Erythroblast (primary cell): ENCODE measurements around the gene CCDC90B.

Source experiments
- DNase-seq, 2 experiments: peaks; one replicate each; lab custom pipeline; 2025; lab: John Stamatoyannopoulos, UW
- GATA1 ChIP-seq: IDR thresholded peaks from 2 replicates; pipeline ENCODE4 v1.6.1; 2011; ENCODE audit warnings: low read depth, mild to moderate bottlenecking, control low read depth, low read length, moderate library complexity
- POLR2A ChIP-seq: IDR thresholded peaks from 2 replicates; pipeline ENCODE4 v1.6.1; 2011; ENCODE audit warnings: mild to moderate bottlenecking, low read length

Gene CCDC90B

DNA sequence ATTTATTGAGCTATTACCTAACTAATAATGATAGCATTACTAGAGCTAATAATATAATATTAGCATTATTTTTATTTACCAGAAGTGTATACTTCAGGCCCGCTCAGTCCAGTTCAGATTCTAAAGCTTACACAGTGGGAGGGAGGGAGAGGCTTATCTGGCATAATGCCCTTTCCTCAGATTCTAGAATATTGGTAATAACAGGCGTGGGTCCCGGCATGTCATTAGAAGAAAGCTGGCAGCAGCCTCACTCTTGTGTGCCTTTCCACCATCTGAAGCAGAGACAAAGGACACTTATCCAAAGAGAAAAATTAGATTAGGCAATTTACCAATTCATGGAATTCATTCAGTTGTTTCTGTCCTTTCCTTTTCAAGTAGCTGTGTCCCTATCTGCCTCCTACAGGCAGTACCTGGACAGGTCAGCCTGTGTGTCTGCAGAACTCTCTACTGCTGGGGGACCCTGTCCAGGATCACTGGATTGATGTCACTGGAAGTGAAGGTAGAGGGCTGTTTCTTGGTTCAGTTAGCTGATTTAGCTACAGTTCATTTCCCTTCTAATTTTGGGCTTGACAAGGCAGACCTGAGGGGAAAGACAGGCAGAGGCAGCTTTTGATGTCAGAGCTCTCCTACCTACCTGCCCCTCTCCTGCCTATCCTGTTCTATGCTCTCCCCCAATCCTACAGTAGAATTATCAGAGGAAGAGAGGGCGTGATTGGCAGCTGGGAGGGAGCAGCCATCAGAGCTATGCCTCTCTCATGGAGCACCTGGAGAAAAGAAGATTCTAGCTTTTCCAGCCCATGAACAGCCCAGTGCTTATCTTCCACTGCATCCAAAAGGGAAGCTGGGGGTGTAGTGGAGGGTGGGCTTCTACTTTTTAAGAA, 20.3 kb upstream of the CCDC90B start:
- no peak for DNase-seq
- TF ChIP-seq GATA1 (no peak), POLR2A (no peak)

DNA sequence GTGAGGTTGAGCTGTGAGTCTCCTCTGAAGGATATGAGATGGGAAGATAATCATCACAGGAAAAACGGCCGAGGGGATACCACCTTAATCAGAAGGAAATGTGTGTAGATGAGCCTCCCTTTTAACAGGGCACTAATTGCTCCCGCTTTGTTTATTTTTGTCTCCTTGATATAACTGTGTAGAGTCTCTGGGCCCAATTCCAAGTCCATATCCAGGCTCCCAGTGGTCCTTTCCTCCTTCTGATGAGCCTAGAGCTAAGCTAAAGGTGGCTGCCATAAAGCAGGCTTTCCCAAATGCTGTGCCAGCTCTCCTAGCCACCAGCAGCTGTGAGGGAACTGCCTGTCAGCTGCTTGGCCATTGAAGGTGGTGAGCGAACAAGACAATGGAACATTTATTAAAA, 17.1 kb upstream of the CCDC90B start:
- TF ChIP-seq POLR2A: no peak
- no peak for DNase-seq

DNA sequence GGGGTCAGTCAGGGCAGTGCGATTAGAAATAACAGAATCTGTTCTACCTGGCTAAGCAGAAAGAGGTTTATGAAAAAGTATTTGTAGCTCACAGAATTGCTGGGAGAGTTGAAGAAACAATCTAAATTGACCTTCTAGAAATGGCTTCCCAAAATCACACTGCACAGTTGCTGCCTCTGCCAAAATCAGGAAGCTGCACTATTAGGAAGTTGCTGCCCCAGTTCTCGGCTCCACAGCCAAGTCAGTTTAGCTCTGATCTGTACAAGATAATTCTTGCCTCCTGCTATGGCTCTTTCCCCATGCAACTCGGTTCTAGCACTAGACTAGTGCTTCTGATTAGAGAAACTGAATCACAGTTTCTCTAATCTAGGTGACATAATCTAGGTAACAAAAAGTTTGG, 16.0 kb upstream of the CCDC90B start:
- no peak for DNase-seq
- no peak for TF ChIP-seq POLR2A
- no peak for TF ChIP-seq GATA1

DNA sequence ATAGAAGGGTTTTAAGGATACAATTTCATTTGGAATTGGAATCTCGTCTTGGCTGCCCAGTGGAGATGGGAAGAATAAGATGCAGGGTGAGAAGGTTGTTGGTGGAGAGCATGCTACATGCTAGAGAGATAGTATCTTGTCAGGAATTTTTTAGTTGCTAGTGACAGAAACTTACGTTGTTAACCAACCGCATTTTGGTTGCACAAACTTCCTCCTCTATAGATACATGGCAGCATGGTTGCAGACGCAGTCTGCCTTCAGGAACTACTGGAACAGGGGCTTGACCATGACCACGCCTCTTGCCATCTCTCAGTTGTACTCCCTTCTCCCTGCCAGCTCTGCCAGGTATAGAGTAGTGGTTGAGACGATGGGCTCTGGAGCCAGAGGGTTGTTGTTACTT, 13.5 kb upstream of the CCDC90B start:
- TF ChIP-seq POLR2A (no peak), GATA1 (no peak)
- DNase-seq: no peak

DNA sequence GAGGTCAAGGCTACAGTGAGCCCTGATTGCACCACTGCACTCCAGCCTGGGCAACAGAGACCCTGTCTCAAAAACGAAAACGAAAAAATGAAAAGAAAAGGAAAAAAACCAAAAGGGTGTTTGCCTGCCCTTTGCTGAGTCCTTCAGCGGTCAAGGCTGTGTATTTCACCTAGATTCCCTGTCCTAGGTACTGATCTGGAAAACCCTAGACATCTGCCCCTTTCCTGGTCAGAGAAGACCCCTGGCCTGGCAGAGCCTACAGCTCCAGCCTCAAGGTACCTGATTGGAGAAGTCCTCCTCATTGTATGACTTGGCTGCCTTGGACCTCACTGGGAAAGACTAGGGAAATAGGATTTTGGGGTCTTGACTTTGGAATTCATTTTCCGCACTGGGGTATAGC, 8.0 kb upstream of the CCDC90B start:
- TF ChIP-seq GATA1 (no peak), POLR2A (no peak)
- DNase-seq: no peak

DNA sequence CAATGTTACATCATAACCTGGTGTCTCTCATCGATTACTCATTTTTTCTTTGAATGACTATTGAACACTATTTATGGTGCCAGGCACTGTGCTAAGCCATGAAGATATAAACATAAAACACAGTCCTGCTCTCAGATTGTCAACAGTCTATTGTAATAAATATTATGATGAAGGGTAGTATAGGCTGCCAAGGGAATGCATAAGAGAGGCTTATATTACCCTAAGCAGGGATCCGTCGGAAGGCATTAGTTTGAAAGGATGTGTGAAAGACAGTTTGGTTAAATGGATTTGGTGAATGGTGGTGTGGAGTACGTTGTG, 7.2 kb upstream of the CCDC90B start:
- DNase-seq: no peak
- TF ChIP-seq GATA1 (no peak), POLR2A (no peak)

DNA sequence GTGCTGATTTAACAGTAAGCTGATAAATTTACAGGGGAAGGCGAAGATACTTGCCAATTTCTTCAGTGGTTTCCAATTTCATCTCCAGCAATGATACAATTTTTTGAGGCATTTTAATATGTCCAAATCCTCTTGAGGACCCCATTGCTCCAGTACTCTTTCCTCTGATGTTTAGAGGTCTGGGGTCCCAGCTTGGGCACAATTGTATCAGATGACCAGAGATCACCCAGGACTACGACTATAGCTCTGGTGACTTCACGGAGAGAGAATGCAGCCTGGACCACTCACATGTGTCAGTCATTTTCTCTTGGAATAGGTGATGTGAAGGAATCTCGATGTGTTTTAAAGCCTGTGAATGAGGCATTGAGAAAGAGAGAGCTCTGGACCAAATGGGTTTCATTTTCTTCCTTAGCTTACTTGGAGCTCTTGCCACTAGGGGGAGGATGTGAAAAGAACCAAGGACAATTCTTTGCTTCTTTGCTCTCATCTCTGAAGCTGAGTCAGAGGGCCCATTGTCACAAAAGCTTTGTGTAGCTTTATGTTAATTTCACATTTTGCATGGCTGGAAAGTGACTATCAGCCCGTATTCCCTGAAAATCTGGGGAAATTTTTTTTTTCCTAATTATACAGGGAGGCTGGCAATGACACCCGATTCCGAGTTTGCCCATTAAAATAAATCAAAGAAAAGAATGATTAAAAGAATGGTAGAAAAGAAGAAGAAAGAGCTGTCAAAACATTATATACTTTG, 6.7 kb upstream of the CCDC90B start:
- peak; percentile 57 to 67 for DNase-seq

DNA sequence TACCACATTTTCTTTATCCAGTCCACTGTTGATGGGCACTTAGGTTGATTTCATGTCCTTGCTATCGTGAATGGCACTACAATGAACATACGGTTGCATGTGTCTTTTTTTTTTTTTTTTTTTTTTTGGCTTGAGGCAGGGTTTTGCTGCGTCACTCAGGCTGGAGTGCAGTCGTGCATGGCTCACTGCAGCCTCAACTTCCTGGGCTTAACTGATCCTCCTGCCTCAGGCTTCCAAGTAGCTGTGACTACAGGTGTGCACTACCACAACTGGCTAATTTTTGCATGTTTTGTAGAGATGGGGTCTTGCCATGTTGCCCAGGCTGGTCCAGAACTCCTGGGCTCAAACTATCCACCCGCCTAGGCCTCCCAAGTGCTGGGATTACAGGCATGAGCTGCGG, 1.5 kb upstream of the CCDC90B start:
- no peak for TF ChIP-seq POLR2A
- no peak for TF ChIP-seq GATA1
- peak; percentile 62 to 64 for DNase-seq

More for the DNA sequence above, 6.7 kb upstream of the CCDC90B start:
- TF ChIP-seq GATA1 (no peak), POLR2A (no peak)

DNA sequence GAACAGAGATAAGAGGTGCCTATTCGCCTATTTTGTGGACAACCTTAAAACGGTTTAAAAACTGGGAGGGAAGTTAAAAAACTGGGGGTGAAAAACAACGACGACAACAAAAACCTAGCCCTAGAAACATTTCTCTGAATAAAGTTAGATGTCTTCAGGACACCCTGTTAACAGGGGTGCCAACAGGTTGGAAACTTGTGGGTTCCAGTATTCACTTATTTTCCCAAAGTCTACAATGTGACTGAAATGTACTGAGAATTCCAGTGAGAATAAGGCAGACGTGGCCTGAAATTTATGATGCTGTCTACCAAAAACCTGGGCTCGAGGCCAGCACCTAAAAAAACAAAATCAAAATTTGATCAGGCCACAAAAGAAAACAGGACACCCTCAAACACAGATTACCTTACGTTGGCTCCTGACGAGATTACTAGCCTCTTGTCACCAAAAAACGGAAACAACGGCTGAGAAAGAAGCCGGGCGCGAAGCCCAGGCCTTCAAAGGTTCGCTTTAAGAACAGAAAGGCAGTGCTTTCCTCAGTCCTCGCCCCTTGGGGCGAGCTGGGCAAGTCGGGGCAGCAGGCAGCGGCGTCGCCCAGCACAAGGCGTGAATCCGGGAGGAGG, 906 bp downstream of the CCDC90B start:
- peak in 1 of 2 experiments; percentile 52 for DNase-seq
- TF ChIP-seq GATA1 (no peak), POLR2A (no peak)

DNA sequence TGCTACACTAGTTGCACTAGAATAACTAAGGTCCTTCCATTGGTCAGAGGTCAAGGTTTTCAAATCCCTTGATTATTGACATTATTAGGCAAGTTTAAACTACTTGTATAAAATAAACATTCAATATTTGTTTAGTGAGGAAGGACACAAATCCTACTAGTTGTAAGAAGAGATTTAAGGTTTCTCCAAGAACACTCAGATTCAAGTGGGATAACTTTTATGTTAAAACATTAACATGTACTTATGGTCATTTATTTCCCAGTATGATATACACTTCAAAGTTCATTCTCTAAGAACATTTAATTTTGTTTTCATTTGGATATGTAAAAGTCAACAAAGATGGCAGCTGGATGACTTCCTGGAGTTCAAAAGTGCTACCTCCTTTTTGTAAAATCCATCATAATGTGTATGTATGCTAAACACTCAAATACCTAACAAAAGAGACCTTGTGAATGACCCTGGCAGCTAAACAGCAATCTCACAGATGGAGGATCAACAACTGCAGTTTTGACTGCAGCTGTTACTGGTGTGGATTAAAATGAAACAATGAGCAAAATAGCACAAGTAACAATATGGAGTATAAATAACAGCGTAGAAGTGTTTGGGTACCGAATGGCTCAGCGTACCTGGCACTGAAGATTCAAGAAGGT, 1.5 kb downstream of the CCDC90B start:
- DNase-seq: peak in 1 of 2 experiments; percentile 36
- TF ChIP-seq GATA1 (no peak), POLR2A (no peak)

DNA sequence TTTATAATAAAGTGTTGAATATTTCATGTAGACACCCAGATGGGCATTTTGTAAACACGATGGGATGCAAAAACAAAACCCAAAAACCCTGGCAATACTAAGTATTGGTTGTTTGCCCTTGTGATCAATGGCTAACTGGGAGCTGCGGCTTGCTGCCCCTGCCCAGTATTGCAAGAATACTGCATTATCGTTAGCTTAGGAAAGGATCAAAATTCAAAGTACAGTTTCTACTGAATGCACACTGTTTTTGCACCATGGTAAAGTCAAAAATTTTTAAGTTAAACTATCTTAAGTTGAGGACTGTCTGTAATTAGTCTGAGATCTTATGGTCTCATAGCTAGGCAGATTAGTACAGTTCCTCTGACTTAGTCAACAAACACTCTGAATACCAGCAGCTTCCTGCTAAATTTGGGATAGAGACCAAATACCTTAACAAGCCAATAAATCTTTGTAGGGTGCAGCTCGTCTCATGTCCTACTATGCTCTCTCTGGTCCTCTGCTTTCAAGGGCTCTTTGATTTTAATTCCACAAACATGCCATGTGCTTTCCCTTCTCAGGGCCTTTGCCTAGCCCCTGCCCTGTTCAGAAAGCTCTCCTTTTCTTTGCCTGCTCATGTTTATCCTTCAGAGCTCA, 4.0 kb downstream of the CCDC90B start:
- TF ChIP-seq GATA1 (no peak), POLR2A (no peak)
- no peak for DNase-seq

DNA sequence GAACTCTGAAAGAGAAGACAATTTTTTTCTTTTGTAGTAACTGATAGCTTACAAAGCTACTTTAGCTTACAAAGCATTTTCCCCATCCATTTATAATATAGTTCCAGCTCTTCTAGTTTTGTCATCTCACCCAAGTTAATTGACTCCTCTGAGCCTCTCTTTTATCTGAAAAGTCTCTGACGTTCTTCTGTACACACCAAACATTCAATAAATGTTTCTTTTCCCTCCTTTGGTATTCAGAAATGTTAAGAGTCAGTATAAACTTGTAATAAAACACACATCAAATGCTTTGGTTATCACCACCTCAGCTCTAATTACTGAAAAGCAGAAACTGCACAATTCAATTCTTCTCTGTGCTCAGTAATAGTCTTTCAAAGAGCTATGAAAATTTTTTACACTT, 5.9 kb downstream of the CCDC90B start:
- TF ChIP-seq GATA1: no peak
- no peak for TF ChIP-seq POLR2A
- no peak for DNase-seq

DNA sequence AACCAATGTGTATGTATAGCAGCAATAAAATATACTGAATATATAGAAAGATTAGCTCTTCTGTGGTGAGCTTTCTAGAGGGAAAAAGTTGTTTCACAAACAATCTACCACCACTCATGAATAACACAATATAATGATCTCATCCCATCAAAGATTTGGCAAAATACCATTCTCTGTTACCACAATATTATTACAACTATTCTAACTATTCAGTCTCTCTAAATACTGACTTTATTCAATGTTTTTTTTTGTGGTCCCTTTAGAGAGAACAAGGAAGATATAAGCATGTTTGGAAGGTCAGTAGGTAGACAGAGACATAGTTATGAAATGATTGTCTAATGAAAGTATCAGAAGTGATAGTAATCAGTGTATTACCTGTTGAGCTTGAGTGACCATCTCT, 7.8 kb downstream of the CCDC90B start:
- DNase-seq: no peak
- TF ChIP-seq POLR2A (no peak), GATA1 (no peak)
